NCI-H2196 (cell line): ENCODE data around the gene NGEF.

Experiments used
- DNase-seq: peaks from one replicate; lab custom pipeline; 2025; ENCODE audit not compliant: unreplicated experiment; lab: John Stamatoyannopoulos, UW

NGEF gene

GRCh38 chr2:233047206-233047605 lies 34.1 kb upstream of the NGEF start:
- no peak for DNase-seq

DNA sequence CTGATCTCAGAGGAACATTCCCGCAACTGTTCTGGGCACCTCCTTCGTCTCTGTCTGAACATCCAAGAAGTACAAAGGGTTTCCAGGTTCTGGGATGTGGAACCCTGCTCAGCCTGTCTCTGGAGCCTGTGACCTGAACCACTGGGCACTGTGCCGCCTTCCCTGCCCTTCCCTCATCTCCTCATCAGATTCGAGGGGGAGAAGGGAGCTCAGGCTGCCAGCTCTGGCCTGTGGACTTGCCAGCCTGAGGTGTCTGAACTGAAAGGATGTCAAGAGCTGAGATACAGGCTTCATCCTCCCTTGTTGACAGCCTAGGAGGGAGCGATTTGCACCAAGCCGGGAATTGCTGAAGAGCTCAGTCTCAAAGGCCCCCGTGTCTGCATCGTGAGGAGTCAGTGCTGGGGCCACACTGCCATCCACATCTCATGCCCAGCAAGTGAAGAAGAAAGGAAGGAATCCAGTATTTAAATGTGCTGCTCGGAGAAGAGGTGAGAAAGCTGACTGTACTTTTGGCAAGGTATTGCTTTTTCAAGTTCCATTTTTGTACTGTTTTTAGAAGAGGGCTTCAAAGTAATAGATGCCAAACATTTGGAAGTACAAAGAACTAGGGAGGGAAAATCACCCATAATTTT lies 32.0 kb upstream of the NGEF start:
- no peak for DNase-seq

DNA sequence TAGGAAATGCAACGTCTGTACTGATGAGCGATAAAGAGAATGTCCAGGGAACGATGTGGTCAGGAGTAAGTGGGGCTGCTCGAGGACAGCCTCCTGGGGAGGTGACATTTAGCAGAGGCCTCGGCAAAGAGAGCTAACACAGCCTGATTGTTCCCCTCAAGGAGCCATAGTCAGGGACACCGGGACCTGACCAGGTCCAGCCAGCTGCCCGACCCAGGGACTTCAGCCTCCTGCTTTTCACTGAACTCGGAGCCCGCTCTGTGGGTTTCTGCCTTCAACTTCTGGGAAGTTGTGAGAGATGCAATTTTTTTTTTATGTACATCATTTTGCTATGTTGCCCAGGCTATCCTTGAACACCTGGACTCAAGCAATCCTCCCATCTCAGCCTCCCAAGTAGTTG lies 29.5 kb upstream of the NGEF start:
- DNase-seq = no peak

- no peak for DNase-seq
These were observed 28.8 kb upstream of the NGEF start for GRCh38 chr2:233041722-233042323.

- no peak for DNase-seq
These were observed 27.5 kb upstream of the NGEF start for GRCh38 chr2:233040571-233040970.

GRCh38 chr2:233039846-233040530 lies 26.9 kb upstream of the NGEF start:
- no peak for DNase-seq

DNA sequence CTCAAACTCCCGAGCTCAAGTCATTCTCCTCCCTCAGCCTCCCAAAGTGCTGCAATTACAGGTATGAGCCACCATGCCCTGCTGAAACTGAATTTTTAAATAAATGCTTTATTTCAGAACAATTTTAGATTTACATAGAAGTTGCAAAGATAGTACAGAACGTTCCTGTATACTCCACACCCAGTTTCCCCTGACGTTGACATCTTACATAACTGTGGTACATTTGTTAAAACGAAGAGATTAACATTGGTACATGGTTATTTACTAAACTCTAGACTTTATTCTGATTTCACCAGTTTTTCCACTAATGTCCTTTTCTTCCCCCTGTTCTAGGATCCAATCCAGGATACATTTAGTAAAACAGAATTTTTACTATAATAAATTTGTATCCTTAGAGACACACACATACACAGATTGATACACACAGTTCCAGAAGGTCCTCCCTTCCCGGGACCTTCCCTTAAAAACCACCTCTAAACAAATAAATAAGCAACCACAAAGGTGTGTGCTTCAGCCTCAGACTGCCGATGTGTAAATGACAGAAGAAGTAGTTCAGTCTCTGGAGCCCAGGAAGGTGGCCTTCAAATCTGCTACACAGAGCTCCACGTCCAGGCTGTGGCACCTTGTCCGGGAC lies 26.3 kb upstream of the NGEF start:
- no peak for DNase-seq

- no peak for DNase-seq
These were observed 24.0 kb upstream of the NGEF start for GRCh38 chr2:233037078-233037477.

DNA sequence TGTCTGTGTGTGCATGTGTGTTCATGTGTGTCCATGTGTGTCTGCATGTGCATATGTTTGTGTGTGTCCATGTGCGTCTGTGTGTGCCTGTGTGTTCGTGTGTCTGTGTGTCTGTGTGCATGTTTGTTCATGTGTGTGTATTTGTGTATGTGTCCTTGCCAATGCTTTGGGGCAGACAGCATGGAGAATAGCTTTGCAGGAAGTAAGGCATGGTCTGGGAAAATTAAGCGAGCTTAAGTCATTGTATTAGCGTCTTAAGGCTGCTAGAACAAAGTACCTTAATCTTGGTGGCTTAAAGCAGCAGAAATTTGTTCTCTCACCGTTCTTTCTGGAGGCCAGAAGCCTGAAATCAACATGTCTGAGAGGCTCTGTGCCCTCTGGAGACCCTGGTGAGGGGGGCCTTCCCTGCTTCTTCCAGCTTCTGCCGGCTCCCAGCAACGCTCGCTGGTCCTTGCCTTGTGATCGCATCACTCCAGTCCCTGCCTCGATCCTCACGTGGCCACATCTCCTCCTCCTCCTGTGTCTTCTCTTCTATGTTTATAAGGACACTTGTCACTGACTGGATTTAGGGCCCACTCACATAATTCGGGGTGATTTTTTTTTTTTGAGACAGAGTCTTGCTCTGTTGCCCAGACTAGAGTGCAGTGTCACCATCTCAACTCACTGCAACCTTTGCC lies 23.2 kb upstream of the NGEF start:
- DNase-seq = no peak

GRCh38 chr2:233035426-233036161 lies 22.5 kb upstream of the NGEF start:
- DNase-seq = no peak

- DNase-seq = no peak
These were observed 21.2 kb upstream of the NGEF start for GRCh38 chr2:233034091-233034882.

- no peak for DNase-seq
These were observed 20.6 kb upstream of the NGEF start for GRCh38 chr2:233033672-233034071.

GRCh38 chr2:233032551-233033320 lies 19.7 kb upstream of the NGEF start, which contains the start of gene NEU2:
NEU2 (plus strand) TSS chr2:233032672; CDS start chr2:233032672, 0 bp downstream.
- DNase-seq = no peak

- no peak for DNase-seq
These were observed 18.8 kb upstream of the NGEF start for GRCh38 chr2:233031556-233032500.

GRCh38 chr2:233029321-233029720 lies 16.3 kb upstream of the NGEF start:
- no peak for DNase-seq

GRCh38 chr2:233026198-233026813 lies 13.2 kb upstream of the NGEF start:
- no peak for DNase-seq

DNA sequence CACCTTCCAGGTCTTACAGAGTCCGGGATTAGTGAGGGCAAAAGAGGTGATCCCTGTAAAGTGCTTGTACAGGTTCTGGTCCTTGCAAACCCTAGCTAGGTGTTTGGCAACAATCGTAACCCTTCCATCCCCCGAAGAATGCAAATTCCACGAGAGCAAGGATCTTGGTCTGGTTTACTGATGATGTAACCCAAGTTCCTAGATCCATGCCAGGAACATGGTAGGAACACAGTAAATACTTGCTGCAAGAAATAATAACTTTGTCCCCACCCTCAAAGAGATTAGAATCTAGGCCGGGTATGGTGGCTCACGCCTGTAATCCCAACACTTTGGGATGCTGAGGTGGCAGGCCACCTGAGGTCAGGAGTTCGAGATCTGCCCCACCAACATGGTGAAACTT lies 12.7 kb upstream of the NGEF start:
- DNase-seq = no peak
